HG02943 (cell line): ENCODE results near the gene TPX2.

Experiments used
- ATAC-seq: cut with Tn5 transposase; IDR thresholded peaks from one replicate; pipeline ENCODE4 v1.9.1; 2021; ENCODE audit warnings: mild to moderate bottlenecking, low read depth, moderate library complexity; ENCODE audit not compliant: unreplicated experiment

Gene TPX2

GRCh38 chr20:31758521-31758920 lies 19.4 kb downstream of the TPX2 start:
- ATAC-seq: no peak

- no peak for ATAC-seq
Observed at GRCh38 chr20:31758991-31759390, 19.9 kb downstream of the TPX2 start.

GRCh38 chr20:31759836-31760518 lies 20.9 kb downstream of the TPX2 start:
- no peak for ATAC-seq

GRCh38 chr20:31760519-31761240 lies 21.6 kb downstream of the TPX2 start:
- no peak for ATAC-seq

- ATAC-seq: no peak
Observed at GRCh38 chr20:31764641-31765305, 25.7 kb downstream of the TPX2 start.

GRCh38 chr20:31767805-31768204 lies 28.7 kb downstream of the TPX2 start:
- ATAC-seq: no peak

GRCh38 chr20:31769681-31770080 lies 30.6 kb downstream of the TPX2 start:
- ATAC-seq: no peak

GRCh38 chr20:31770243-31770642 lies 31.2 kb downstream of the TPX2 start:
- no peak for ATAC-seq

GRCh38 chr20:31774408-31774807 lies 35.3 kb downstream of the TPX2 start:
- no peak for ATAC-seq

GRCh38 chr20:31780839-31781238 lies 41.7 kb downstream of the TPX2 start:
- ATAC-seq: no peak

- ATAC-seq: no peak
Observed at GRCh38 chr20:31781945-31782344, 42.9 kb downstream of the TPX2 start.

- ATAC-seq: no peak
Observed at GRCh38 chr20:31784354-31785044, 45.4 kb downstream of the TPX2 start.

- ATAC-seq: no peak
Observed at GRCh38 chr20:31785089-31785488, 46.0 kb downstream of the TPX2 start.

GRCh38 chr20:31788578-31788977 lies 49.5 kb downstream of the TPX2 start:
- ATAC-seq: no peak

GRCh38 chr20:31790401-31790800 lies 51.3 kb downstream of the TPX2 start:
- ATAC-seq: no peak

- ATAC-seq: no peak
Observed at GRCh38 chr20:31797364-31797763, 58.3 kb downstream of the TPX2 start.

GRCh38 chr20:31801508-31801907 lies 62.4 kb downstream of the TPX2 start:
- no peak for ATAC-seq

GRCh38 chr20:31803552-31804291 lies 64.6 kb downstream of the TPX2 start:
- ATAC-seq: no peak

GRCh38 chr20:31806564-31807355 lies 67.7 kb downstream of the TPX2 start:
- no peak for ATAC-seq

- ATAC-seq: no peak
Observed at GRCh38 chr20:31808481-31808880, 69.4 kb downstream of the TPX2 start.
